SU-DHL-6 (cell line): ENCODE measurements around the gene CUL9.

ENCODE experiments used
- EZH2phosphoT487 ChIP-seq: fragments of 200-600 bp; sonication (generic), shearing (Covaris generic); conservative IDR thresholded peaks from 2 replicates; pipeline ENCODE4 v1.6.1; 2018; ENCODE audit warnings: mild to moderate bottlenecking, antibody characterized with exemption, low read length, moderate library complexity, mixed read lengths
- TF ChIP-seq, protein P1 (sequence below): fragments of 200-600 bp; sonication (generic); IDR thresholded peaks from one replicate; pipeline ENCODE4 v1.5.1; 2017; ENCODE audit warnings: antibody characterized with exemption, mild to moderate bottlenecking, low read length, moderate library complexity; ENCODE audit not compliant: insufficient read depth, poor library complexity, severe bottlenecking

DNA sequence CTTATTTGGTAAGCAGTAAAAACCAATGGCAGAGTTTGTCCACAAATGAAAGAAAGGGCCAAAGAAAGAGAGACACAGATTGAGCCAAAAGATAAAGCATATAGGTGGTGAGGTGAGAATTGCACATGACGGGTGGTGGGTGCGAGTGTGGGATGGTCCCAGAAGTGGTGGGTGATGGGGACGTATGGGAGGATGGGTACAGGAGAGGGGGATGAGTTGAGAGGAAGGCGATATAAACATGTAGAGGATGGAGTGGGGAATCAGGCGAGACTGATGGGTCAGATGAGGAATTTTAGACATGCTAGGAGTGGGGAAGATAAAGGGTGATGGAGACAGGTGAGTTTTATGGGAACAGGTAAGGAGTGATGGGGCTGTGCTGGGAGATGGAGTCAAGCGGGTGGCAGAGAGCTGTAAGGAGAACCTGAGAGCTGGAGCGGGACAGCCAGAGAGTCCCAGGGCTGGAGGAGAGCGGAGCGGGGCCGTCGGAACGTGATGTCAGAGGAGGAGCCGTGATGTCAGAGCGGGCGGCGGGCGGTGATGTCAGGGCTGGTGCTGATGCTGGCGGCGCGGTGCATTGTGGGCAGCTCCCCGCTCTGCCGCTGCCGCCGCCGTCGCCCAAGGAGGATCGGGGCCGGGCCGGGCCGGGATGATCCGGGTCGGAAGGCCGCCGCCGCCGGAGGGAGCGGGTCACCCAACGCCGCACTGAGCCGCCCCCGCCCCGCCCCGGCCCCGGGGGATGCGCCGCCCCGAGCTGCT, 61.1 kb downstream of the CUL9 start, which contains the start of gene TTBK1:
- TF ChIP-seq, protein P1, sequence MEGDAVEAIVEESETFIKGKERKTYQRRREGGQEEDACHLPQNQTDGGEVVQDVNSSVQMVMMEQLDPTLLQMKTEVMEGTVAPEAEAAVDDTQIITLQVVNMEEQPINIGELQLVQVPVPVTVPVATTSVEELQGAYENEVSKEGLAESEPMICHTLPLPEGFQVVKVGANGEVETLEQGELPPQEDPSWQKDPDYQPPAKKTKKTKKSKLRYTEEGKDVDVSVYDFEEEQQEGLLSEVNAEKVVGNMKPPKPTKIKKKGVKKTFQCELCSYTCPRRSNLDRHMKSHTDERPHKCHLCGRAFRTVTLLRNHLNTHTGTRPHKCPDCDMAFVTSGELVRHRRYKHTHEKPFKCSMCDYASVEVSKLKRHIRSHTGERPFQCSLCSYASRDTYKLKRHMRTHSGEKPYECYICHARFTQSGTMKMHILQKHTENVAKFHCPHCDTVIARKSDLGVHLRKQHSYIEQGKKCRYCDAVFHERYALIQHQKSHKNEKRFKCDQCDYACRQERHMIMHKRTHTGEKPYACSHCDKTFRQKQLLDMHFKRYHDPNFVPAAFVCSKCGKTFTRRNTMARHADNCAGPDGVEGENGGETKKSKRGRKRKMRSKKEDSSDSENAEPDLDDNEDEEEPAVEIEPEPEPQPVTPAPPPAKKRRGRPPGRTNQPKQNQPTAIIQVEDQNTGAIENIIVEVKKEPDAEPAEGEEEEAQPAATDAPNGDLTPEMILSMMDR = no peak
- TF ChIP-seq EZH2phosphoT487 = no peak
